ENCODE measurements around the gene TMEM92. TPM values are rescaled to one million over a fixed set of nuclear protein-coding genes. Genes with fewer than 3 reads are reported as not detected.

The TMEM92 gene
- total and polyA plus RNA-seq, 2 of the 13 experiments (the other 11 are each of a cell fraction or from before 2014, with no cell fraction given): 0.07 TPM; not detected in 1

DNA sequence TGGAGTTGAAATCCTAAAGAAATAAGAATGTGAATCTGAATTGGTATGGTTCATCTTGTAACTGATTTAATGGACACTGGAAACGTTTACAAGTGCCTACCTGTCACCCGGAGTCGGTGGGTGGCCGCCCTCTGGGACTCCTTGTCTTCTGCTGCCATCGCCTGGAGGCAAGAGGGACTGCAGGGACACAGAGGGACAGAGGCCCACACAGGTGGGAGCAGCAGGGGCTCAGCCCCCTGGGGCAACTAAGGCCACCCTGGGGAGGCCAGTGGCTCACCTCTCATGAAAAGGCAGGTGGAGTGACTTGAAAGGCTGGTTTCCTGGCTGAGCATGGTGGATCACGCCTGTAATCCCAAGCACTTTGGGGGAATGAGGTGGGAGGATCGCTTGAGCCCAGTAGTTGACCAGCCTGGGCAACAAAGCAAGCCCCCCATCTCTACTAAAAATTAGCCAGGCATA lies 23.2 kb downstream of the TMEM92 start (continued):
- TF ChIP-seq ARID2 (CRISPR knock-in tag; IDR thresholded peaks at IDR 0.05; ENCODE audit: borderline replicate concordance) (no peak), ATRX (CRISPR knock-in tag; IDR thresholded peaks at IDR 0.05; ENCODE audit: borderline replicate concordance) (no peak), CC2D1A (CRISPR knock-in tag; IDR thresholded peaks at IDR 0.05) (no peak), MTF1 (CRISPR knock-in tag; IDR thresholded peaks at IDR 0.05) (no peak), SALL1 (CRISPR knock-in tag; IDR thresholded peaks at IDR 0.05) (peak; percentile 61), YEATS4 (CRISPR knock-in tag; IDR thresholded peaks at IDR 0.05; ENCODE audit: borderline replicate concordance) (no peak), MNT (IDR thresholded peaks at IDR 0.05) (no peak), TCF12 (IDR thresholded peaks at IDR 0.05) (no peak), TCF12 (CRISPR knock-in tag; IDR thresholded peaks at IDR 0.05) (no peak), DNMT1 (CRISPR knock-in tag; IDR thresholded peaks at IDR 0.05) (no peak), RBM22 (optimal IDR thresholded peaks at IDR 0.05; ENCODE audit: low read length) (no peak), BHLHE40 (IDR thresholded peaks at IDR 0.05; ENCODE audit: low read length) (0 out of 2 replicates have a peak, but pooled peaks have one; percentile 32), RBM39 (IDR thresholded peaks at IDR 0.05; ENCODE audit: low read depth, low read length, poor library complexity, severe bottlenecking) (no peak), HNRNPK (IDR thresholded peaks at IDR 0.05; ENCODE audit: low read depth, low read length, poor library complexity, severe bottlenecking) (no peak), FOXJ3 (CRISPR knock-in tag; IDR thresholded peaks at IDR 0.05; ENCODE audit: borderline replicate concordance) (no peak), ZNF619 (CRISPR knock-in tag; IDR thresholded peaks at IDR 0.05) (0 out of 2 replicates have a peak, but pooled peaks have one; percentile 46), ZFP82 (CRISPR knock-in tag; IDR thresholded peaks at IDR 0.05; ENCODE audit: borderline replicate concordance) (0 out of 2 replicates have a peak, but pooled peaks have one; percentile 37), MEIS1 (CRISPR knock-in tag; IDR thresholded peaks at IDR 0.05; ENCODE audit: borderline replicate concordance) (peak; percentile 56; the same call in 1 of the 2 replicates), HOXA3 (CRISPR knock-in tag; IDR thresholded peaks at IDR 0.05) (peak; percentile 23; the same call in 1 of the 2 replicates), PRMT3 (CRISPR knock-in tag; IDR thresholded peaks at IDR 0.05; ENCODE audit: borderline replicate concordance, low read depth) (no peak), ZNF709 (CRISPR knock-in tag; IDR thresholded peaks at IDR 0.05) (no peak), ZNF530 (CRISPR knock-in tag; IDR thresholded peaks at IDR 0.05; ENCODE audit: low read depth) (no peak), ZNF687 (CRISPR knock-in tag; IDR thresholded peaks at IDR 0.05) (peak; percentile 38), RFX3 (CRISPR knock-in tag; IDR thresholded peaks at IDR 0.05) (no peak), ZNF230 (CRISPR knock-in tag; IDR thresholded peaks at IDR 0.05) (no peak)
- TF ChIP-seq, protein P1, sequence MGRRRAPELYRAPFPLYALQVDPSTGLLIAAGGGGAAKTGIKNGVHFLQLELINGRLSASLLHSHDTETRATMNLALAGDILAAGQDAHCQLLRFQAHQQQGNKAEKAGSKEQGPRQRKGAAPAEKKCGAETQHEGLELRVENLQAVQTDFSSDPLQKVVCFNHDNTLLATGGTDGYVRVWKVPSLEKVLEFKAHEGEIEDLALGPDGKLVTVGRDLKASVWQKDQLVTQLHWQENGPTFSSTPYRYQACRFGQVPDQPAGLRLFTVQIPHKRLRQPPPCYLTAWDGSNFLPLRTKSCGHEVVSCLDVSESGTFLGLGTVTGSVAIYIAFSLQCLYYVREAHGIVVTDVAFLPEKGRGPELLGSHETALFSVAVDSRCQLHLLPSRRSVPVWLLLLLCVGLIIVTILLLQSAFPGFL (CRISPR knock-in tag; IDR thresholded peaks at IDR 0.05): no peak
